GM19238 (cell line): ENCODE data around the gene FSD1.
"Not testable (repeated sequence)": the region's sequence is repeated elsewhere in the genome, so short reads cannot be mapped to it uniquely, and the experiment has no call there.

Experiments
- DNase-seq: peaks from one replicate; pipeline ENCODE4 v3.0.0; 2011; ENCODE audit warnings: low spot score; ENCODE audit not compliant: insufficient read length

FSD1 gene

DNA sequence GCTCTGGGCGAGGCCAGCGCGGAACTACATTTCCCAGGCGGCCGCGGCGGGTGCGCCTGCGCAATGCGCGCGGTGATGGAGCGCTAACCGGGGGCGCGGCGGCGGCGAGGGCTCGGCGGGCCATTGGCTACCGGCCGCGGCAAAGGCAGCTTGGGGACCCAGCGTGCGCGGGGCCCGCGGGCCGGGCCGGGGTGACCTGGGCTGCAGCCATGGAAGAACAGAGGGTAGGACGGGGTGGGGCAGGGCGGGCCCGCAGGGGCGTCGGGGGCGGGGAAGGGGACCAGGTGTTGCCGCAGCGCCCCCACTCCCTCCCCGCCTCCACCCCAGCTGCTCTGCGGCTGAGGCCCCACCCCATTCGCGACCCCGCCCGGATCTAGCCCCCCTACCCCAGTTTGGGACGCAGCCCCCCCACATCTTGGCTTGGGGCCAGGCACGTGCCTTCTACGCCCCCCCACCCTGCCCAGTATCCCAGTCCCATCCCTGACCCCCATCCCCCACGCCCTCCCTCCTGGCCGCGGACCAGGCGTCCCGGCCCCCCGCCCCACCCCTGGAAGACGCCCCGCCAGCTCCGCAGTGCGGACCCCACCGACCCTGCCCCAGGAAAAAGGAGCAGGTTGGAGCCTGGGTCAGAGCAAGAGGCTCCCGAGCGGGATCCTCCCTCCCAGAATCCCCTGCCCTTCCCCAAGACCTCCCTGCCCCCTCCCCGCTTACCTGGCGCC lies at the start of gene FSD1:
FSD1 (plus strand) TSS at position 61 of the 719 bp plus-strand sequence; CDS start at position 210, 149 bp downstream.
- peak; percentile 93 for DNase-seq

DNA sequence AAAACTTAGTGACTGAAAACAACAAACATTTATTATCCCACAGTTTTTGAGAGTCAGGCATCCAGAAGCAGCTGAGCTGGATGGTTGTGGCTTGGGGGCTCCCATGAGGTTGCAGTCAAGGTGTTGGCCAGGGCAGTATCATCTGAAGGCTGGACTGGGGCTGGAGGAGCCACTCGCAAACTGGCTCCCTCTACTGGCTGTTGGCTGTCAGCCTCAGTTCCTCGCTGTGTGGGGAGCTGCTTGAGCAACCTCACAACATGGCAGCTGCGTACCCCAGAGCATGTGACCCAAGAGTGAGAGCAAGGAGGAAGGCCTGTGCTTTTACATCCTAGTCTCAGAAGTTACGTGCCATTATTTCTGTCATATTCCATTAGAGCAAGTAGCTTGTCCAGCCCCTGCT lies 47.8 kb upstream of the FSD1 start:
- no peak for DNase-seq

DNA sequence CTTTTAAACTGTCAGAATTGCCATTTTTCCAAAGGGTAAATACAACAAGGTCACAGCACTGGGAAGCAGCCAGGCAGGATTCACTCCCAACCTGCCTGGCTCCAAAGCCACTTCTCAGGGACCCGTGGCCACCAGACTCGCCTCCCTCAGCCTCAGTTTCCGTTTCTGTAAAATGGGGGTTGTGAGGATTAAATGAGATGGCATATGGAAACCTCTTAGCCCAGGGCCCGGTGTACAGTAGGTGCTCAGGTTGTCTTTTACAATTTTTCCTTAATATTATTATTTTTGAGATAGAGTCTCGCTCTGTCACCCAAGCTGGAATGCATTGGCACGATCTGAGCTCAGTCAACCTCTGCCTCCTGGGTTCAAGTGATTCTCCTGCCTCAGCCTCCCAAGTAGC lies 47.4 kb upstream of the FSD1 start:
- DNase-seq: no peak

DNA sequence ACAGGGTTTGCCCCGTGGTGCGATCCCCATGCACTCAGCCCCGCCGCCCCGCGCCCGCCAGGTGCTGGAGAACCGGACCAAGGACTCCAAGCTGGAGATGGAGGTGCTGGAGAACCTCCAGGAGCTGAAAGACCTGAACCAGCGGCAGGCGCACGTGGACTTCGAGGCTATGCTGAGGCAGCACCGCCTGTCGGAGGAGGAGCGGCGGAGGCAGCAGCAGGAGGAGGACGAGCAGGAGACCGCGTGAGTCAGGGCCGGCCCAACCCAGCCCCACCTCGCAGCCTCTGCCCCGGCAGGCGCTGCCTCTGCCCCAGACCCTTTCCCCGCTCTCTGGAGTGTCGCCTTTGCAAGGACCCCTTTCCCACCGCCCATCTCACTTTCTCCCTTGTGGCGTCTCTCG lies 46.2 kb upstream of the FSD1 start:
- DNase-seq: no peak

DNA sequence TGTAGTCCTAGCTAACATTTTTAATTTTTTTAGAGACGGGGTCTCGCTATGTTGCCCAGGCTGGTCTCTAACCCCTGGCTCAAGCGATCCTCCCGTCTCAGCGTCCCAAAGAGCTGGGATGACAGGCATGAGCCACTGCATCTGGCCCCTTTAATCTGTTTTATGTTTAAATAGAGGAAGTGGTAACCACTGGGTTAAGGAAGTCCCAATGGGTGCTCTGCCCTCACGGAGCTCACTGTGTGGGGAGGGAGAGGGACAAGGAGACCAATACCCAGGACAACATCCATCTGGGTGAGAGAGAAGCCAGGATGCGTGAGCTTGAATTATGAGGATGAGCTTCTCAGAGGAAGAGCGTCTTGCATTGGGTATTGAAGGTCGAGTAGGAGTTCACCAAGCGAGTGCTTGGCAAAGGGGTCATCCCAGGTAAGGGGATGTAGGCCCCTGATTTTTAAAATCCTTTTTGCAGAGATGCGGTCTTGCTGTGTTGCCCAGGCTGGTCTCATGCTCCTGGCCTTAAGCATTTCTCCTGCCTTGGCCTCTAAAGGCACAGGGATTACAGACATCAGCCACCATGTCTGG lies 43.7 kb upstream of the FSD1 start:
- no peak for DNase-seq

DNA sequence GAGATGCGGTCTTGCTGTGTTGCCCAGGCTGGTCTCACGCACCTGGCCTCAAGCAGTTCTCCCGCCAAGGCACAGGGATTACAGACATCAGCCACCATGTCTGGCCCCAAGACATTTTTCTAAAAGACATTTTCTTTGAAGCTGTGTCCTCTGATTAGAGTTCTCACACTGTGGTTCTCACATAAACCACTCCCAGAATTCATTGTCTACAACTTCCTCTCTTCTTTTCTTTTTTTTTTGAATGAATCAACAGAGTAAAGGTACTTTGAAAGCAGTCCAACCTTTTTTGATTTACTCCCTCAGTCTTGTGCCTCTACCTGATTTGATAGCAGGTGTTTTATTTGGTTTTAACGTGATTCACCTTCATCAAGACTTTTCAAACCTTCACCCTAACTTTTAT lies 39.6 kb upstream of the FSD1 start:
- no peak for DNase-seq

DNA sequence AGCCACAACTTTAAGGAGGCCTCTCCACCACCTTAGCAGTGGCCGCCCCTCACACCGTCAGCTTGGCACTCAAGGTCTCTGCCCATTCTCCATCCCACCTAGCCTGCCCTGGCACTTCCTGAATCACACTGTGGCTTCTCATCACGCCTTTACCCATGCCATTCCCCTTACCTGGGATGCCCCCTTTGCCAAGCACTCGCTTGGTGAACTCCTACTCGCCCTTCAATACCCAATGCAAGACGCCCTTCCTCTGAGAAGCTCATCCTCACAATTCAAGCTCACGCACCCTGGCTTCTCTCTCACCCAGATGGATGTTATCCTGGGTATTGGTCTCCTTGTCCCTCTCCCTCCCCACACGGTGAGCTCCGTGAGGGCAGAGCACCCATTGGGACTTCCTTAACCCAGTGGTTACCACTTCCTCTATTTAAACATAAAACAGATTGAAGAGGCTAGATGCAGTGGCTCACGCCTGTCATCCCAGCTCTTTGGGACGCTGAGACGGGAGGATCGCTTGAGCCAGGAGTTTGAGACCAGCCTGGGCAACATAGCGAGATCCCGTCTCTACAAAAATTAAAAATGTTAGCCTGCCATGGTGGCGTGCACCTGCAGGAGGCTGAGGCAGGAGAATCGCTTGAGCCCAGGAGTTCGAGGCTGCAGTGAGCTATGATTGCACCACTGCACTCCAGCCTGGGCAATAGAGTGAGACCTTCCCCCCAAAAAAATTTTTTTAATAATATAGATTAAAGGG lies 38.0 kb upstream of the FSD1 start:
- no peak for DNase-seq

DNA sequence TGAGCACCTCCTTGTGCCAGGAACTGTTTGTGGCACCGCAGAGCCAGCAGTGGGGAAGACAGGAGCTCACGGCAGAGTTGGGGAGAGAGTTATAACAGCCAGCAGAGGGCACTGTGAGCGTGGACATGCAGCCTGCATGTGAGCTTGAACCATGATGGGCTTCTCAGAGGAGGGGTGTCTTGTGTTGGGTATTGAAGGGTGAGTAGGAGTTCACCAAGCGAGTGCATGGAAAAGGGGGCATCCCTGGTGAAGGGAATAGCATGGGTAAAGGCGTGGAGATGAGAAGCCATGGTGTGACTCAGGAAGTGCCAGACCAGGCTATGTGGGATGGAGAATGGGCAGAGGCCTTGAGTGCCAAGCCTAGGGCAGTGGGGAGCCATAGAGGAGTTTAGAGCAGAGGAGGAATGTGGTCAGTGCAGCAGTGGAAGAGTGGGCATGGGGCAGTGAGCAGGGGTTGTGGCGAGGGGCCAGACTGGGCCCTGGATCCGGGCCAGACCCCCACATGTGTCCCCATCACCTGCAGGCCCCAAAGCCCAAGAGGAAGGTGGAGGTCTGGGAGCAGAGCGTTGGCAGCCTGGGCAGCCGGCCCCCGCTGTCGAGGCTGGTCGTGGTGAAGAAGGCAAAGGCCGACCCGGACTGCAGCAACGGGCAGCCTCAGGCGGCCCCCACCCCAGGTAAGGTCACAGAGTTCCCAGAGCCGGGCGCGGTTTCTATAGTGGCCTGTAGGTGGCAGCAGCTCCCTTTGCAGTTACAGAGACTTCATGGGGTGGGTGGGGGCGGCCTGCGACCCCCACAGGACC lies 37.1 kb upstream of the FSD1 start:
- DNase-seq: peak; percentile 58

DNA sequence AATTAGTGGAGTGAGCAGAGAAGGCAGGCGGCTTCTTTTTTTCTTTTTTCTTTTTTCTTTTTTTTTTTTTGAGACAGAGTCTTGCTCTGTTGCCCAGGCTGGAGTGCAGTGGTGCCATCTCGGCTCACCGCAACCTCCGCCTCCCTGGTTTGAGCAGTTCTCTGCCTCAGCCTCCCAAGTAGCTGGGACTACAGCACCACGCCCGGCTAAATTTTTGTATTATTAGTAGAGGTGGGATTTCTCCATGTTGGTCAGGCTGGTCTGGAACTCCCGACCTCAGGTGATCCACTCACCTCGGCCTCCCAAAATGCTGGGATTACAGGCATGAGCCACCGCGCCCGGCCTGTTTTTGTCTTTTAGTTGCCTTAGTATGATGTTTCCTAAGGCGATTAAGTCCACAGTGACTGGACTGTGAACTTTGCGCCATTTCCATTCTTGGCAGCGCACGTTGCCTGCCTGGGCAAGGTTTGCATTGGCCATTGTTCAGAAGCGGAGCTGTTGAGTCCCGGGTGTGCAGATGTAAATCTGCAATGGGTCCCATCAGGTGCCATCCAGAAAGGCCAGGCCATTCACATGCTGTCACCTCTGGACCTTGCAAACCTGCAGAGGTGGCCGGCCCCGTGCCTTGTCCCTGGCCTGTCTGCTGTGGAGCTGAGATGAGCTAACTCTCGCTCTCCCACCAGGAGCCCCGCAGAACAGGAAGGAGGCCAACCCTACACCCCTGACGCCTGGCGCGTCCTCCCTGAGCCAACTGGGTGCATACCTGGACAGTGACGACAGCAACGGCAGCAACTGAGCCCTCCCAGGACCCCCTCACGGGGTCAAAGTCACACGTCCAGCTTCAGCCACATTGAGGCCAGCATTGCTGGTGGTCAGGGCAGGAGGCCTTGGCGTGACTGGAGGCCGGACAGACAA lies 36.2 kb upstream of the FSD1 start:
- DNase-seq: no peak

DNA sequence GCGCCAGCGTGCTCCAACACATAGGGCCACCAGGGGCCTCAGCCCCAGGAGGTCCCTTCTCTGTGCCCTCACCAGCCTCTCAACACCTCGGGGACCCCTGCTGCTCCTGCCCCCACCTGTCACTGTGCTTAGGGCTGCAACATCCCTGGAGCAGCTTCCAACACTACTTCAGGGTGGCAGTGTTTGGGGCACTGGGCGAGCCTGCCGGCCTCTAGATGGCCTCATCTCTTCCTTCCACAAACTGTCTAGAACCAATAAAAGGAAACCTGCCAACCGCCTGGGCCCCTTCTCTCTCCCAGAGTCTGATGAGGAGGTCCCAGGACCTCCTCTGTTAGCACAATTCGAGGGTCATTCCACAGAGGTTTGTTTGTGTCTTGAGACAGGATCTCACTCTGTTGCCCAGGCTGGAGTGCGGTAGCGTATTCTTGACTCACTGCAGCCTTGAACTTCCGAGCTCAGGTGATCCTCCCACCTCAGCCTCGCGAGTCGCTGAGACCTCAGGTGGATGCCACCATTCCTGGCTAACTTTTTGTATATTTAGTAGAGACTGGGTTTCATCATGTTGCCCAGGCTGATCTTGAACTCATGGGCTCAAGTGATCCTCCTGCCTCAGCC lies 35.5 kb upstream of the FSD1 start:
- no peak for DNase-seq

DNA sequence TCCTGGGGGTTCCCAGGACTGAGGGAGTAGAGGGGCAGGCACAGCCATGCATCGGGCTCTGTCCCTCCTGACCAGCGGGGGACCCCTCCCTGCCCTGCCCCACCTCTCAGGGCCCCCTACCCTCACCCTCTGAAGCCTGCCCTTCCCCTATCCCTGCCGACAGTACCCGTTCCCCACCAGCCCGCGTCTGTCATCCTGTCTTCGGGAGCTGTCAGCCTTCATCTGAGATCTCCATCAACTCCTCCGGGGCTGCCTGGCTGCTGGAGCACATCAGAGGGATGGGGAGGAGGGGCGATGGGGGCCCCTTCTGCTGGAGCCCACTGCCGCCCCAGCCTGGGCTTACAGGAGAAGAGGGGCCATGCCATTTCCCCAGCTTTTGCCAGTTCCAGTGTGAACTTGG lies 31.5 kb upstream of the FSD1 start:
- DNase-seq: no peak

DNA sequence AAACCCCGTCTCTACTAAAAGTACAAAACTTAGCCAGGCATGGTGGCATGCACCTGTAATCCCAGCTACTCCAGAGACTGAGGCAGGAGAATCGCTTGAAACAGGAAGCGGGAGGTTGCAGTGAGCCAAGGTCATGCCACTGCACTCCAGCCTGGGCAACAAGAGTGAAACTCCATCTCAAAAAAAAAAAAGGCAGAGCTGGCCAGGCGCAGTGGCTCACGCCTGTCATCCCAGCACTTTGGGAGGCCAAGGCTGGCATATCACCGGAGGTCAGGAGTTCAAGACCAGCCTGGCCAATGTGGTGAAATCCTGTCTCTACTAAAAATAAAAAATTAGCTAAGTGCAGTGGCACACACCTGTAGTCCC lies 30.1 kb upstream of the FSD1 start:
- DNase-seq: not testable (repeated sequence)

DNA sequence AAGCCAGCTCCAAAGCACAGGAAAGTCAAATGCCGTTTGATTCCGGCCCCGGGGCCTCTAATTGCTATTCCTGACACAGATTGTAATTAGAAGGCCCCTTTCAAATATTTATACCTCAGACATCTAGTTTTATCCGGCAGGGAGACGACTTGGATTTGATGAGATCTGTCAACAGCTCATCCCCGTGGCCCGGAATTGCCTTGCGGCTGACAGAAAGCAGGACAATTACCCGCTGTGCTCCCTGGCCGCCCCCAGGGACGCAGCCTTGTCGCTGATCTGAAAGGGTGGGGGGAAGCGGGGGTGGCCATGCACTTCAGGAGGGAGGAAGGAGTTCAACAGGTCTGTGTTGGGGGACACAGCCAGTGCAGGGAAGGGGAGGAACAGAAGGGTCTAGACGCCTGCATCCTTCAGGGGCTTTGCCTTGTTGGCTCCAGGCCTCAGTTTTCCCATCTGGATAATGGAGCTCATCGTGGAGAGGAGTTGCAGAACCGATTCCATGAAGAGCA lies 27.2 kb upstream of the FSD1 start:
- DNase-seq: no peak

DNA sequence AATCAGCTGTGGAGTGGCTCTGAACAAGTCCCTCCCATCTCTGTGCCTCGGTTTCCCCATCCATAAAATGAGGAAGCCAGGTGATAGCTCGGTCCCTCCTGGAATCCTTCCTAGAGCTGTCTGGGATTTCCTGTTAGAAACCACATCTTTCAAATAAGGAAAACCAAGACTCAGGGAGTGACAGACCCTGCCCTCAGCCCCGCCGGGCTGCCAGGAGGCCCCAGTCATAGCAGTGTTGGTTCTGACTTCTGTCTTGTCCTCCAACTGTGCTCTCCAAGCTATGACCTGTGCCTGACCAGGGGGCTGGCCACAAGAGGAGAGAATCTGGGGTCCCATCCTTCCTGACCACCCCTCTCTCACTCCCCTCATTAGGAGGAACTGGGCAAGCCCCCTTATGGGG lies 26.4 kb upstream of the FSD1 start:
- DNase-seq: no peak

DNA sequence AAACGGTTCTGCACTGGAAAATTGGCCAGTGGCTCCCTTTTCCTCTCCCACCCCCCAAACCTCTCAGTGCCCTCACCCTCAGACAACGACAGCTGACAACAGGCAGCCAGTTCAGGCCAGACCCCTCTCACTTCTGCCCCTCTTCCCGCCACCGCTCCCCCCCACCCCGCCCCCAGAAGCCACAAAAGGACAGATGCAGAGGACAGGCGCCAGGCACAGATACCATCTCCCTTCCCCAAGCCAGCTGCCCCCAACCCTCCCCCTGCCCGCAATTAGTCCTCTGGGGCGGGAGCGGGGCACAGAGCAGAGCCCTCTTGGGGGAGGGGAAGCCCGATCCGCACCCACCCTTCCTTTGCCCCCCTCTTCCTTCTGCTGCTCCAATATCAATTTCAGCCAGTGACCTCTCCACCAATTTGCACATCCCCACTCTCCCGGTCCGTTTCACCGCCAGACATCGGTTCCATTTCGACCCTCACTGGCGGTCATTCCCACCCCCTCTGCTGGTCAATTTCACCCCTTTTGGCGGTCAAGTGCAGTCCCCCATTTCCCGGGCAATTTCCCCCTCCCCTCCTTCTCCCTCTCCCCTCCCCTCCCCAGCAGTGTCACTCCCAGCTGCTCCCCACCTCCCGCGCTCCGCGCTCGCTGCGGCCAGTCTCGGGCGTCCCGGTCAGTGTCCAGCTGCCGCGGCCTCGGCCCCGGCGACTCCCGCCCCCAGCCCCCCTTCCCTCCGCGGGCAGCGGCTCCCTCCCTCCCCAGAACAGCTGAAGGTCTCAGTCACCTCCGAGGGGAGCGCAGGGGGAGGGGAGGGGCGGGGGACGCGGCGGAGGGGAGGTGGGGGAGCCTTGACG lies 25.8 kb upstream of the FSD1 start, which contains the start of gene SHD:
SHD (plus strand) TSS at position 848 of the 848 bp plus-strand sequence. CDS start 798 bp downstream, outside the sequence.
- DNase-seq: no peak

DNA sequence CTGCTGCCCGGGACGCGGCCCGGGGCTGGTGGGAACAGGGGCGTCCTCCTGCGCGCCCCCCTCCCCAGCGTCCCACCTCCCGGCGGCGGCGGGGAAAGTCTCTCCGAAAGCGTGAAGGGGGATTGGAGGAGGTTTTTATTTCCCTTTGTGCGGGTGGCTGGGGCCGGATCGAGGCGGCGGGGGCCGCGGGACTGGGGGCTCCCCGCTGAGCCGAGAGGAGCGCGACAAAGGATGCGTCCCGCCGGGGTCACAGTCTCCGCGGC lies 25.2 kb upstream of the FSD1 start:
- DNase-seq: no peak

DNA sequence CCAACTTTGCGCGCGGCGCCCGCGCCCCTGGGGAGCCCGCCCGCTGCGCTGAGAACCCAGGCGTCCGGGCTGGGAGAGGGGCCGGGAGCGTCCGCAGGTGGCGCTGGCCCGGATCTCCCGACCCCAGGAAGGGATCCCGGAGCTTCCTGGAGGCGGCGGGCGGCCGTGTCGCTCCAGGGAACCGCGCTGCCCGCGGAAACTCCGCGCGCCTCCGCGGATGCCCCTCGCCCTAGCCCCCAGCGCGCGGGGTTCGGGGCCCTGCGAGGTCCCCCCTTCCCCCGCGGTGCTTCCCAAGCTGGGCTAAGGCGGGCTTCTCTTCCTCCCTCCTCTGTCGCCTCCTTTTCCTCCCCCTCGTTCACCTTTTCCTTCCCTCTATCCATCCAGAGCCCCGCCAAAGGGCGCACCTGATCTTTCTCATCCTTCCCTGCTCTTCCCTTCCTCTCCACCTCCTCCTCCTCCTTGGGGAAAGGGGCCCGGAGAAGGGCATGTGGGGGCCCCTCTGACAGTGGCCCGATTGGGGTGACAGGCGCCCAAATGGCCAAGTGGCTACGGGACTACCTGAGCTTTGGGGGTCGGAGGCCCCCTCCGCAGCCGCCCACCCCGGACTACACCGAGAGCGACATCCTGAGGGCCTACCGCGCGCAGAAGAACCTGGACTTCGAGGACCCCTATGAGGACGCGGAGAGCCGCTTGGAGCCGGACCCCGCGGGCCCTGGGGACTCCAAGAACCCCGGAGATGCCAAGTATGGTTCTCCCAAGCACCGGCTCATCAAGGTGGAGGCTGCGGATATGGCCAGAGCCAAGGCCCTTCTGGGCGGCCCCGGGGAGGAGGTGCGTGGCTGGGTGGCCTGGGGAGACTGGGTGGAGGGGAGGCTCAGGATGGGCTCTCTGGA lies 24.6 kb upstream of the FSD1 start:
- DNase-seq: no peak

DNA sequence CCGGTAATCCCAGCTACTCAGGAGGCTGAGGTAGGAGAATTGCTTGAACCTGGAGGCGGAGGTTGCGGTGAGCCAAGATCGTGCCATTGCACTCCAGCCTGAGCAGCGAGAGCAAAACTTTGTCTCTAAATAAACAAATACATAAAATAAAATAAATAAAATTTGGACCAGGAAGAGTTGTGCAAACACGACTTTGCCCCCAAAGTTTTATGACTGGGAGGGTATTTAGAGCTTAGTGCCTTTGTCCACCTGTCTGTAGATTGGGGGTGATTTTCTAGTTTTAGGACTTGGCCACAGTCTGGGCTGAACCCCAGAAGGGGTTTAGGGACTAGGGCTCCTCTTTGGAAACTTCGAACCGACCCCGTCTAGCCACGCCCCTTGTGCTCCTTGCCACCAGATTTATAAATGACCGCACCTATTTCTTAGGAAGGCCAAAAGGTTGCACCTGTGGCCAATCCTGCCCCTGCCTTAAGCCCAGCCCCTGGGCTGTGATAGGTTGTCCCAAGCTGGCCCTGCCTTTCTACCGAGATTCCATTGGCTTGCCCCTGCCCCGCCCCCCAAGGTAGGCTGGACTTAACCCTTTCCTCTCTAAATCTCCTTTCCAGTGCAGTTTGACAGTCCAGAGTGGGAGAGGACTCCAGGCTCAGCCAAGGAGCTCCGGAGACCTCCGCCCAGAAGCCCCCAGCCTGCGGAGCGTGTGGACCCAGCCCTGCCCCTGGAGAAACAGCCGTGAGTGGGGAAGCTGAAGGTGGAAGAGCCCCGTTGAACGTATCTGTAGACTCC lies 20.0 kb upstream of the FSD1 start:
- DNase-seq: no peak
